Right lobe of liver (tissue), 6 donors: ENCODE measurements around the gene MUCL3. TPM values are rescaled to one million over a fixed set of nuclear protein-coding genes. Genes with fewer than 3 reads are reported as not detected.

Source experiments
- ATAC-seq, 4 donors: fragments of 200-7000 bp; cut with Tn5 transposase; one replicate each; pipeline ENCODE4 v1.9.1; 2020; ENCODE audit warnings: mild to moderate bottlenecking in 4 of 4, moderate library complexity in 4 of 4
- DNase-seq, 3 donors: peaks; one replicate each; pipeline ENCODE4 v3.0.0-alpha.2; 2020
- H3K27ac ChIP-seq, 3 donors: fragments of 200-600 bp; one replicate each; pipeline ENCODE4 v1.8.0; 2022
- H3K27me3 ChIP-seq, 2 donors: fragments of 200-600 bp; one replicate each; pipeline ENCODE4 v1.8.0; 2022
- H3K36me3 ChIP-seq, 4 donors: fragments of 200-600 bp; sonication (generic) in 1 of 4; one replicate each; pipeline versions ENCODE4 v1.5.1 to v1.8.0; 2017 to 2022; ENCODE audit warnings: control low read depth in 1 of 4
- H3K4me1 ChIP-seq, 4 donors: fragments of 200-600 bp; sonication (generic) in 1 of 4; one replicate each; pipeline versions ENCODE4 v1.5.1 to v1.8.0; 2017 to 2022; ENCODE audit warnings: control low read depth in 1 of 4
- H3K4me3 ChIP-seq, 3 donors: fragments of 200-600 bp; one replicate each; pipeline ENCODE4 v1.8.0; 2022
- H3K9me3 ChIP-seq, 4 donors: fragments of 200-600 bp; sonication (generic) in 1 of 4; one replicate each; pipeline versions ENCODE4 v1.5.1 to v1.8.0; 2017 to 2022; ENCODE audit warnings: control low read depth in 1 of 4
- CTCF ChIP-seq, 4 donors: fragments of 200-600 bp in 3 of 4; fragments of 450-650 bp in 1 of 4; IDR thresholded peaks; one replicate each; pipeline versions ENCODE4 v1.5.1 to v1.8.0; 2016 to 2022; ENCODE audit warnings: antibody characterized with exemption in 4 of 4, mild to moderate bottlenecking in 2 of 4
- POLR2A ChIP-seq: fragments of 450-650 bp; IDR thresholded peaks from one replicate; pipeline ENCODE4 v1.6.1; 2017; ENCODE audit warnings: antibody characterized with exemption, mild to moderate bottlenecking
- WGBS: methylation state at CpG from one replicate; pipeline ENCODE4 v1.1.6; 2018; ENCODE audit warnings: low coverage, low lambda C conversion rate; ENCODE audit not compliant: insufficient coverage; ENCODE audit errors: missing lambda C conversion rate; 5-methylcytosine and 5-hydroxymethylcytosine counted together
- intact Hi-C, 2 donors: fragments of 100-400 bp; cut with DNase I; formaldehyde crosslinking; loops; one replicate each; pipeline versions ENCODE4 v1.11.2 to v1.14.1; 2022
- long read RNA-seq: library from polyadenylated mRNA; unstranded; transcript quantifications from one replicate; pipeline ENCODE4 v2.0.0, GENCODE V29; 2019
- total RNA-seq, 6 experiments: library from RNA; depleted of rRNA in 2 of 6; stranded (reverse); fragments of >200 nt in 2 of 6; fragmentation: NEBNext Ultra II Directional in 3 of 6; extraction: Animal tissue kit (Norgen Biotek cat#: 25700) in 3 of 6; gene quantifications; one replicate each; pipeline versions ENCODE4 v1.1.0 to v1.2.4, GENCODE V29; 2016 to 2023
- donor health status: DM: no; HTN: yes; CAD: no.
- donor health status: DM: no; HTN: no; CAD: no.
- donor health status: DM: no; HTN: no; CAD: no.
- donor health status: DM: no; HTN: yes; CAD: no.
- donor health status: DM: no; HTN: yes; CAD: no.

MUCL3 gene, protein sequence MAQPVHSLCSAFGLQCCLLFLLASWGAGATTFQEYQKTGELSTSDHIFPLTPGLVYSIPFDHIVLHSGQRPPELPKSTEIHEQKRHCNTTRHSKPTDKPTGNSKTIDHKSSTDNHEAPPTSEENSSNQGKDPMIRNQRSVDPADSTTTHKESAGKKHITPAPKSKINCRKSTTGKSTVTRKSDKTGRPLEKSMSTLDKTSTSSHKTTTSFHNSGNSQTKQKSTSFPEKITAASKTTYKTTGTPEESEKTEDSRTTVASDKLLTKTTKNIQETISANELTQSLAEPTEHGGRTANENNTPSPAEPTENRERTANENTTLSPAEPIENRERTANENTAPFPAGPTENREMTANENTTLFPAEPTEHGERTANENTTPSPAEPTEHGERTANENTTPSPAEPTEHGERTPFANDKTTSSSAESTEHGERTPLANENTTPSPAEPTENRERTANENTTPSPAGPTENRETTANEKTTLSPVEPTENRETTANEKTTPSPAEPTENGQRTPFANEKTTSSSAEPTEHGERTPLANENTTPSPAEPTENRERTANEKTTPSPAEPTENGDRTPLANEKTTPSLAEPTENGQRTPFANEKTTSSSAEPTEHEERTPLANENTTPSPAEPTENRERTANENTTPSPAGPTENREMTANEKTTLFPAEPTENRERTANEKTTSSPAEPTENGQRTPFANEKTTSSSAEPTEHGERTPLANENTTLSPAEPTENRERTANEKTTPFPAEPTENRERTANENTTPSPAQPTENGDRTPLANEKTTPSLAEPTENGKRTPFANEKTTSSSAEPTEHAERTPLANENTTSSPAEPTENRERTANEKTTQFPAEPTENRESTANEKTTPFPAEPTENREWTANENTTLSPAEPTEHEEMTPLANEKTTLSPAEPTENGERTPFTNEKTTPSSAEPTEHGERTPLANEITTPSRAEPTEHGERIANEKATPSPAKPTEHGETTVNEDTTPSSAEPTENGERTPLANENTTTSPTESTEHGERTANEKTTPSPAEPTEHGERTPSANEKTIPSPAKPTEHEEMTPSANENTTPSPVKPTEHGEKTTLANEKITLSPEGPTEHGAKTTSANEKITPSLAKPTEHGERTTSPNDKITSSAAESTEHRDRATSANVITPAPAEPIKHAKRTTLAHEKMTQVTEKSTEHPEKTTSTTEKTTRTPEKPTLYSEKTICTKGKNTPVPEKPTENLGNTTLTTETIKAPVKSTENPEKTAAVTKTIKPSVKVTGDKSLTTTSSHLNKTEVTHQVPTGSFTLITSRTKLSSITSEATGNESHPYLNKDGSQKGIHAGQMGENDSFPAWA (N-terminal part only)
- total RNA-seq, result not detected
- long read RNA-seq, result 0 reads

DNA sequence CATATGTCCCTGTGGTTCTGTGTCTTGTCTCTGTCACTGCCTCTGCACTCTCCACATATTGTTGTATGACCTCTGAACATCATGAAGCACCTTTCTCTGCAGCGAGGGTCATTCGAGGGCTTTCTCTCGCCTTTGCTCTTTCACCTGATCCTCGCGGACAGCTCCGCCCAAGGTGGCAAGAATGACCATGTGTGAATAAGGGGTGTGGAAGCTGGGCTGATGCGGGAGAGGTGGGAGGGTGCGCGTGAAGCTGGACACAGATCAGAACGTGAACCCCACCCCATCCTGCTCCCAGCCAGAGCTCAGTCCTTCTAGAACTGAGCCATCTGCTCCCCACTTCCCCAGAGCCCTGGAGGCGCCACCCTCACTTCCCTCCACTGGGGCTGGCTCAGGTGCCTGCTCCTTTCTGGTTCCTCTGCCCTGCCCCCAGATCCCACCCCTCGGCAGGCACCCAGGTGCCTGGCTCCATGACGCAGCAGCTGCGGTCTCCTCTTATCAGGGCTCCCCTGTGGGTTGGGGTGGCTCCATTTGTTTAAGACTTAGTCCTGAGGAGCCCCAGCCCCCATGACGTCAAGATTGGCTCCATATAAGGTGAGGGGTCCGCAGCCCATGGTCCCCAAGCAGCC lies at the start of gene MUCL3:
Gene MUCL3, plus strand, starts transcription at position 613 of the 626 bp plus-strand sequence. CDS start 27 bp downstream, outside the sequence.
- no peaks in the 10 kb centered on the region for H3K27me3 ChIP-seq
- no peaks in the 10 kb centered on the region for H3K9me3 ChIP-seq
- no peaks in the 10 kb centered on the region for H3K4me1 ChIP-seq
- WGBS, result 0% methylated on average over 1 of the region's 16 CpGs
- H3K36me3 ChIP-seq, result no peaks in the 10 kb centered on the region
- intact Hi-C loops, result no loop called here
- TF ChIP-seq POLR2A (no peak), CTCF (IDR thresholded peaks at IDR 0.05) (no peak)
- H3K27ac ChIP-seq, result no peak within 1 kb of the TSS
- no peak within 1 kb of the TSS for H3K4me3 ChIP-seq
- DNase-seq, result no peak
- peak in 1 of 4 donors; percentile 30 for ATAC-seq

- Histone ChIP-seq H3K9me3 (no peaks in the 10 kb centered on the region), H3K4me1 (no peaks in the 10 kb centered on the region), H3K4me3 (no peak overlapping the region), H3K36me3 (no peaks in the 10 kb centered on the region), H3K27ac (no peak overlapping the region), H3K27me3 (no peaks in the 10 kb centered on the region)
- ATAC-seq (no peak), DNase-seq (peak in 1 of 3 donors; percentile 24)
- intact Hi-C loops, result no loop called here
- WGBS, result 97% methylated on average over 4 of the region's 4 CpGs
- TF ChIP-seq CTCF (IDR thresholded peaks at IDR 0.05) (no peak), POLR2A (no peak)
These were observed 49.4 kb upstream of the MUCL3 start for GRCh38 chr6:30891450-30891723.

GRCh38 chr6:30891816-30892538 lies 48.8 kb upstream of the MUCL3 start:
- no peaks in the 10 kb centered on the region for H3K27me3 ChIP-seq
- intact Hi-C loops, result no loop called here
- no peak for TF ChIP-seq POLR2A
- no peak for TF ChIP-seq CTCF (IDR thresholded peaks at IDR 0.05)
- no peak overlapping the region for H3K4me3 ChIP-seq
- WGBS, result 40% methylated on average over 1 of the region's 21 CpGs
- H3K4me1 ChIP-seq, result no peaks in the 10 kb centered on the region
- ATAC-seq, result no peak
- no peak overlapping the region for H3K27ac ChIP-seq
- no peaks in the 10 kb centered on the region for H3K9me3 ChIP-seq
- peak in 1 of 3 donors; percentile 44 for DNase-seq
- no peaks in the 10 kb centered on the region for H3K36me3 ChIP-seq
